SK-N-SH (cell line): ENCODE measurements around the gene APOO.

ENCODE experiments used
- EZH2phosphoT487 ChIP-seq: fragments of 200-600 bp; sonication (generic); IDR thresholded peaks from 2 replicates; pipeline ENCODE4 v1.6.1; 2017; ENCODE audit warnings: low read depth, mixed run types, mild to moderate bottlenecking, antibody characterized with exemption, moderate library complexity, borderline replicate concordance
- FOXJ3 ChIP-seq: sonication (generic); formaldehyde crosslinking; IDR thresholded peaks from 2 replicates; pipeline ENCODE4 v1.5.1; 2020; ENCODE audit warnings: mild to moderate bottlenecking, missing genetic modification reagents
- JUND ChIP-seq: IDR thresholded peaks from 2 replicates; pipeline ENCODE4 v1.4.0; 2012
- MXI1 ChIP-seq: IDR thresholded peaks from 2 replicates; pipeline ENCODE4 v1.6.1; 2012; ENCODE audit warnings: mild to moderate bottlenecking, low read depth, low read length, improper control_type of control experiment
- NFIC ChIP-seq: IDR thresholded peaks from 2 replicates; pipeline ENCODE4 v1.4.0; 2012; ENCODE audit warnings: borderline replicate concordance
- NRF1 ChIP-seq: IDR thresholded peaks from 2 replicates; pipeline ENCODE4 v1.6.1; 2012; ENCODE audit warnings: low read depth, mild to moderate bottlenecking, low read length
- RFX5 ChIP-seq: IDR thresholded peaks from 2 replicates; pipeline ENCODE4 v1.6.1; 2012; ENCODE audit warnings: mild to moderate bottlenecking, improper control_type of control experiment, low read length
- YY1 ChIP-seq: IDR thresholded peaks from 2 replicates; pipeline ENCODE4 v1.4.0; 2012; ENCODE audit warnings: low read depth, mild to moderate bottlenecking
- TF ChIP-seq, protein P1 (sequence below): fragments of 200-600 bp; sonication (generic); IDR thresholded peaks from 2 replicates; pipeline ENCODE4 v1.6.1; 2017; ENCODE audit warnings: antibody characterized with exemption, mild to moderate bottlenecking, moderate library complexity
- TF ChIP-seq, protein P2 (sequence below): IDR thresholded peaks from 2 replicates; pipeline ENCODE4 v1.6.1; 2012; ENCODE audit warnings: mild to moderate bottlenecking, low read depth, low read length, moderate library complexity
- TF ChIP-seq, protein P3 (sequence below): IDR thresholded peaks from 2 replicates; pipeline ENCODE4 v1.4.0; 2012; ENCODE audit warnings: low read depth

DNA sequence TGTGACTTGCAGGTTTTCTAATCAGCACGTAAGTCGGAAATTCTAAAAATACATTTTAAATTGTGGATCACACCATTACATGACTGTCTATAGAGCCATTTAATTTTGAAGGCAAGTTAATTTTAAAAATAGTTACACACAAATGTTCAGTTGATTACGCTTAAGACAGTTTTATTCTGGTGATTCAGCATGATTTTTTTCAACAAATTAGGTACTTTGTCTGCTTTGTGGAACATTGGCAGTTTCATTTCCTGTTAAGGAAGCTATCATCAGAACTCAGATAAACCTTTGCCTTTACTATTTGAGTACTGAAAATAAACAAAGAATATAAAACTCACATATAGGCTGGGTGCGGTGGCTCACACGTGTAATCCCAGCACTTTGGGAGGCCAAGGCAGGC is 105.3 kb downstream of the APOO start:
- TF ChIP-seq FOXJ3 (no peak), NRF1 (no peak), RFX5 (no peak), EZH2phosphoT487 (no peak), NFIC (no peak), JUND (no peak), MXI1 (no peak), YY1 (no peak)
- TF ChIP-seq, protein P1, sequence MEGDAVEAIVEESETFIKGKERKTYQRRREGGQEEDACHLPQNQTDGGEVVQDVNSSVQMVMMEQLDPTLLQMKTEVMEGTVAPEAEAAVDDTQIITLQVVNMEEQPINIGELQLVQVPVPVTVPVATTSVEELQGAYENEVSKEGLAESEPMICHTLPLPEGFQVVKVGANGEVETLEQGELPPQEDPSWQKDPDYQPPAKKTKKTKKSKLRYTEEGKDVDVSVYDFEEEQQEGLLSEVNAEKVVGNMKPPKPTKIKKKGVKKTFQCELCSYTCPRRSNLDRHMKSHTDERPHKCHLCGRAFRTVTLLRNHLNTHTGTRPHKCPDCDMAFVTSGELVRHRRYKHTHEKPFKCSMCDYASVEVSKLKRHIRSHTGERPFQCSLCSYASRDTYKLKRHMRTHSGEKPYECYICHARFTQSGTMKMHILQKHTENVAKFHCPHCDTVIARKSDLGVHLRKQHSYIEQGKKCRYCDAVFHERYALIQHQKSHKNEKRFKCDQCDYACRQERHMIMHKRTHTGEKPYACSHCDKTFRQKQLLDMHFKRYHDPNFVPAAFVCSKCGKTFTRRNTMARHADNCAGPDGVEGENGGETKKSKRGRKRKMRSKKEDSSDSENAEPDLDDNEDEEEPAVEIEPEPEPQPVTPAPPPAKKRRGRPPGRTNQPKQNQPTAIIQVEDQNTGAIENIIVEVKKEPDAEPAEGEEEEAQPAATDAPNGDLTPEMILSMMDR, result no peak
- TF ChIP-seq, protein P2, sequence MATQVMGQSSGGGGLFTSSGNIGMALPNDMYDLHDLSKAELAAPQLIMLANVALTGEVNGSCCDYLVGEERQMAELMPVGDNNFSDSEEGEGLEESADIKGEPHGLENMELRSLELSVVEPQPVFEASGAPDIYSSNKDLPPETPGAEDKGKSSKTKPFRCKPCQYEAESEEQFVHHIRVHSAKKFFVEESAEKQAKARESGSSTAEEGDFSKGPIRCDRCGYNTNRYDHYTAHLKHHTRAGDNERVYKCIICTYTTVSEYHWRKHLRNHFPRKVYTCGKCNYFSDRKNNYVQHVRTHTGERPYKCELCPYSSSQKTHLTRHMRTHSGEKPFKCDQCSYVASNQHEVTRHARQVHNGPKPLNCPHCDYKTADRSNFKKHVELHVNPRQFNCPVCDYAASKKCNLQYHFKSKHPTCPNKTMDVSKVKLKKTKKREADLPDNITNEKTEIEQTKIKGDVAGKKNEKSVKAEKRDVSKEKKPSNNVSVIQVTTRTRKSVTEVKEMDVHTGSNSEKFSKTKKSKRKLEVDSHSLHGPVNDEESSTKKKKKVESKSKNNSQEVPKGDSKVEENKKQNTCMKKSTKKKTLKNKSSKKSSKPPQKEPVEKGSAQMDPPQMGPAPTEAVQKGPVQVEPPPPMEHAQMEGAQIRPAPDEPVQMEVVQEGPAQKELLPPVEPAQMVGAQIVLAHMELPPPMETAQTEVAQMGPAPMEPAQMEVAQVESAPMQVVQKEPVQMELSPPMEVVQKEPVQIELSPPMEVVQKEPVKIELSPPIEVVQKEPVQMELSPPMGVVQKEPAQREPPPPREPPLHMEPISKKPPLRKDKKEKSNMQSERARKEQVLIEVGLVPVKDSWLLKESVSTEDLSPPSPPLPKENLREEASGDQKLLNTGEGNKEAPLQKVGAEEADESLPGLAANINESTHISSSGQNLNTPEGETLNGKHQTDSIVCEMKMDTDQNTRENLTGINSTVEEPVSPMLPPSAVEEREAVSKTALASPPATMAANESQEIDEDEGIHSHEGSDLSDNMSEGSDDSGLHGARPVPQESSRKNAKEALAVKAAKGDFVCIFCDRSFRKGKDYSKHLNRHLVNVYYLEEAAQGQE, result no peak
- TF ChIP-seq, protein P3, sequence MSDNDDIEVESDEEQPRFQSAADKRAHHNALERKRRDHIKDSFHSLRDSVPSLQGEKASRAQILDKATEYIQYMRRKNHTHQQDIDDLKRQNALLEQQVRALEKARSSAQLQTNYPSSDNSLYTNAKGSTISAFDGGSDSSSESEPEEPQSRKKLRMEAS, result no peak
